ENCODE data around the gene R3HDM2. TPM values are rescaled to one million over a fixed set of nuclear protein-coding genes. Genes with fewer than 3 reads are reported as not detected.
"Not testable (repeated sequence)": the region's sequence is repeated elsewhere in the genome, so short reads cannot be mapped to it uniquely, and the experiment has no call there.

Gene R3HDM2
- total and polyA plus RNA-seq, 2 of the 13 experiments (the other 11 are each of a cell fraction or from before 2014, with no cell fraction given): 11.1 to 23.5 TPM

- in situ Hi-C loops (cut with HindIII; ENCODE audit: extremely low pct_ligation_motif_present, low pct_unique_long_range_greater_than_20kb): no loop called here
Measured at GRCh38 chr12:57401165-57401564, 29.7 kb downstream of the R3HDM2 start.

GRCh38 chr12:57399718-57400463 is 31.0 kb downstream of the R3HDM2 start:
- H3K79me2 ChIP-seq (ENCODE audit: insufficient read depth, low read length); H3K27ac ChIP-seq (ENCODE audit: extremely low read length, insufficient read depth, low read length); FAIRE-seq; POLR2A ChIA-PET; BruUV-seq (replicated peaks); H2AFZ ChIP-seq (ENCODE audit: low read length); H3K9ac ChIP-seq (ENCODE audit: insufficient read depth, low read depth, low read length); ATAC-seq; H3K4me2 ChIP-seq (ENCODE audit: low read depth, low read length); H4K20me1 ChIP-seq (ENCODE audit: insufficient read depth, low read length); intact Hi-C loops (cut with micrococcal nuclease; ENCODE audit: unreplicated experiment); H3K4me3 ChIP-seq (replicated peaks in 1 of 3; ENCODE audit: insufficient read depth in 1 of 3, low read depth in 2 of 3, low read length in 3 of 3); H3K9me3 ChIP-seq (ENCODE audit: low read length); H3K36me3 ChIP-seq (replicated peaks in 1 of 2; ENCODE audit: control insufficient read depth in 1 of 2, insufficient read depth in 2 of 2, low read length in 2 of 2); H3K4me1 ChIP-seq (ENCODE audit: insufficient read depth, low read length); DNase-seq (ENCODE audit: low spot score); CTCF ChIA-PET (ENCODE audit: low intra/inter-chr PET ratio, low total read pairs); H3K27me3 ChIP-seq (ENCODE audit: control insufficient read depth in 1 of 2, insufficient read depth in 2 of 2, low read length in 2 of 2); in situ Hi-C loops (cut with HindIII; ENCODE audit: extremely low pct_ligation_motif_present, low pct_unique_long_range_greater_than_20kb): not testable (repeated sequence)
- 95% methylated on average over 7 of the region's 7 CpGs for whole genome bisulfite sequencing (ENCODE audit: low lambda C conversion rate)

More at GRCh38 chr12:57401165-57401564, 29.7 kb downstream of the R3HDM2 start:
- intact Hi-C loops (cut with micrococcal nuclease; ENCODE audit: unreplicated experiment): no loop called here
- ChIA-PET POLR2A (interaction anchor here (1.2 kb wide), 1 partner anchor 51 kb away, joined by 3 read pairs; no protein-coding TSS in a partner anchor), CTCF (ENCODE audit: low intra/inter-chr PET ratio, low total read pairs) (no interaction called here)
- 92% methylated on average over 5 of the region's 5 CpGs for WGBS (ENCODE audit: low lambda C conversion rate)
- H3K79me2 ChIP-seq (ENCODE audit: insufficient read depth, low read length): no peaks in the 10 kb centered on the region
- no peak overlapping the region for H3K4me3 ChIP-seq (replicated peaks in 1 of 3; ENCODE audit: insufficient read depth in 1 of 3, low read depth in 2 of 3, low read length in 3 of 3)
- no peak for ATAC-seq
- H3K4me2 ChIP-seq (ENCODE audit: low read depth, low read length): no peak overlapping the region
- H3K27me3 ChIP-seq (ENCODE audit: control insufficient read depth in 1 of 2, insufficient read depth in 2 of 2, low read length in 2 of 2): no peaks in the 10 kb centered on the region
- H3K36me3 ChIP-seq (replicated peaks in 1 of 2; ENCODE audit: control insufficient read depth in 1 of 2, insufficient read depth in 2 of 2, low read length in 2 of 2): no peaks in the 10 kb centered on the region
- H4K20me1 ChIP-seq (ENCODE audit: insufficient read depth, low read length): no peaks in the 10 kb centered on the region
- H2AFZ ChIP-seq (ENCODE audit: low read length): no peak overlapping the region
- H3K9me3 ChIP-seq (ENCODE audit: low read length): no peaks in the 10 kb centered on the region
- no peak for FAIRE-seq
- no peak overlapping the region for H3K9ac ChIP-seq (ENCODE audit: insufficient read depth, low read depth, low read length)
- TF ChIP-seq ZNF333 (CRISPR knock-in tag; IDR thresholded peaks at IDR 0.05; ENCODE audit: borderline replicate concordance) (no peak), ZNF83 (CRISPR knock-in tag; IDR thresholded peaks at IDR 0.05; ENCODE audit: borderline replicate concordance) (no peak), ZNF343 (CRISPR knock-in tag; IDR thresholded peaks at IDR 0.05) (no peak), NFIC (IDR thresholded peaks at IDR 0.05; ENCODE audit: low read length) (no peak), ZNF264 (CRISPR knock-in tag; IDR thresholded peaks at IDR 0.05) (no peak), MBD4 (IDR thresholded peaks at IDR 0.05; ENCODE audit: borderline replicate concordance, low read length) (no peak), ZNF317 (CRISPR knock-in tag; IDR thresholded peaks at IDR 0.05) (no peak), ZNF737 (CRISPR knock-in tag; IDR thresholded peaks at IDR 0.05; ENCODE audit: borderline replicate concordance) (no peak), GRHL1 (CRISPR knock-in tag; conservative IDR thresholded peaks at IDR 0.05) (no peak), KDM5A (IDR thresholded peaks at IDR 0.05; ENCODE audit: borderline replicate concordance, low read length) (no peak), ZSCAN29 (CRISPR knock-in tag; conservative IDR thresholded peaks at IDR 0.05) (no peak), ISL2 (CRISPR knock-in tag; IDR thresholded peaks at IDR 0.05) (no peak), BCL6 (CRISPR knock-in tag; IDR thresholded peaks at IDR 0.05) (no peak), ONECUT2 (CRISPR knock-in tag; IDR thresholded peaks at IDR 0.05) (no peak), TBX2 (CRISPR knock-in tag; IDR thresholded peaks at IDR 0.05; ENCODE audit: borderline replicate concordance) (no peak), FOXM1 (CRISPR knock-in tag; IDR thresholded peaks at IDR 0.05) (no peak)
- TF ChIP-seq, protein P1, sequence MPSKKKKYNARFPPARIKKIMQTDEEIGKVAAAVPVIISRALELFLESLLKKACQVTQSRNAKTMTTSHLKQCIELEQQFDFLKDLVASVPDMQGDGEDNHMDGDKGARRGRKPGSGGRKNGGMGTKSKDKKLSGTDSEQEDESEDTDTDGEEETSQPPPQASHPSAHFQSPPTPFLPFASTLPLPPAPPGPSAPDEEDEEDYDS (CRISPR knock-in tag; IDR thresholded peaks at IDR 0.05): no peak
- TF ChIP-seq, protein P2, sequence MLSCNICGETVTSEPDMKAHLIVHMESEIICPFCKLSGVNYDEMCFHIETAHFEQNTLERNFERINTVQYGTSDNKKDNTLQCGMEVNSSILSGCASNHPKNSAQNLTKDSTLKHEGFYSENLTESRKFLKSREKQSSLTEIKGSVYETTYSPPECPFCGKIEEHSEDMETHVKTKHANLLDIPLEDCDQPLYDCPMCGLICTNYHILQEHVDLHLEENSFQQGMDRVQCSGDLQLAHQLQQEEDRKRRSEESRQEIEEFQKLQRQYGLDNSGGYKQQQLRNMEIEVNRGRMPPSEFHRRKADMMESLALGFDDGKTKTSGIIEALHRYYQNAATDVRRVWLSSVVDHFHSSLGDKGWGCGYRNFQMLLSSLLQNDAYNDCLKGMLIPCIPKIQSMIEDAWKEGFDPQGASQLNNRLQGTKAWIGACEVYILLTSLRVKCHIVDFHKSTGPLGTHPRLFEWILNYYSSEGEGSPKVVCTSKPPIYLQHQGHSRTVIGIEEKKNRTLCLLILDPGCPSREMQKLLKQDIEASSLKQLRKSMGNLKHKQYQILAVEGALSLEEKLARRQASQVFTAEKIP (CRISPR knock-in tag; IDR thresholded peaks at IDR 0.05; ENCODE audit: borderline replicate concordance): no peak
- DNase-seq (ENCODE audit: low spot score): no peak
- BruUV-seq (replicated peaks): no TSS peak
- no peaks in the 10 kb centered on the region for H3K4me1 ChIP-seq (ENCODE audit: insufficient read depth, low read length)
- H3K27ac ChIP-seq (ENCODE audit: extremely low read length, insufficient read depth, low read length): no peak overlapping the region
